HK-2 (cell line): Measurements from ENCODE around the gene CLCN6.

Experiments used
- DNase-seq: peaks from one replicate; pipeline ENCODE4 v3.0.0-alpha.2; 2018; ENCODE audit not compliant: unreplicated experiment

CLCN6 gene

GRCh38 chr1:11831945-11832725 is 26.1 kb downstream of the CLCN6 start:
- DNase-seq: no peak

- no peak for DNase-seq
Measured at GRCh38 chr1:11833497-11833896, 27.5 kb downstream of the CLCN6 start.

GRCh38 chr1:11833900-11834299 is 27.9 kb downstream of the CLCN6 start:
- no peak for DNase-seq

GRCh38 chr1:11835441-11836225 is 29.6 kb downstream of the CLCN6 start:
- no peak for DNase-seq

- no peak for DNase-seq
Measured at GRCh38 chr1:11836955-11837766, 31.2 kb downstream of the CLCN6 start.

GRCh38 chr1:11837767-11838348 is 31.9 kb downstream of the CLCN6 start:
- DNase-seq: no peak

GRCh38 chr1:11838349-11839272 is 32.6 kb downstream of the CLCN6 start:
- DNase-seq: peak; percentile 66

- no peak for DNase-seq
Measured at GRCh38 chr1:11839727-11840705, 34.0 kb downstream of the CLCN6 start.

GRCh38 chr1:11841245-11842153 is 35.5 kb downstream of the CLCN6 start:
- no peak for DNase-seq

GRCh38 chr1:11842154-11843041 is 36.4 kb downstream of the CLCN6 start:
- no peak for DNase-seq

GRCh38 chr1:11845641-11846335 is 39.8 kb downstream of the CLCN6 start:
- no peak for DNase-seq

GRCh38 chr1:11847667-11848372 is 41.8 kb downstream of the CLCN6 start, which contains the start of gene NPPA:
Gene NPPA (minus strand): TSS chr1:11847783. CDS start chr1:11847684, 99 bp downstream.
- DNase-seq: no peak

GRCh38 chr1:11848373-11848700 is 42.3 kb downstream of the CLCN6 start:
- no peak for DNase-seq

- no peak for DNase-seq
Measured at GRCh38 chr1:11850156-11850555, 44.2 kb downstream of the CLCN6 start.

GRCh38 chr1:11851180-11851579 is 45.2 kb downstream of the CLCN6 start:
- DNase-seq: no peak

- DNase-seq: no peak
Measured at GRCh38 chr1:11854519-11854918, 48.5 kb downstream of the CLCN6 start.
